ENCODE measurements around the gene DAAM1.

Gene DAAM1

GRCh38 chr14:59293935-59294661 lies 105.6 kb downstream of the DAAM1 start:
- no peak for DNase-seq

GRCh38 chr14:59294662-59294992 lies 106.2 kb downstream of the DAAM1 start:
- no peak for DNase-seq

- no peak for DNase-seq
Observed at GRCh38 chr14:59295951-59296350, 107.5 kb downstream of the DAAM1 start.

- no peak for DNase-seq
Observed at GRCh38 chr14:59296508-59296907, 108.0 kb downstream of the DAAM1 start.

- no peak for DNase-seq
Observed at GRCh38 chr14:59297071-59297776, 108.8 kb downstream of the DAAM1 start.

- DNase-seq: no peak
Observed at GRCh38 chr14:59299731-59300130, 111.3 kb downstream of the DAAM1 start.

- no peak for DNase-seq
Observed at GRCh38 chr14:59301354-59301753, 112.9 kb downstream of the DAAM1 start.

- no peak for DNase-seq
Observed at GRCh38 chr14:59302313-59302712, 113.8 kb downstream of the DAAM1 start.

- no peak for DNase-seq
Observed at GRCh38 chr14:59303216-59303615, 114.7 kb downstream of the DAAM1 start.

GRCh38 chr14:59305231-59305630 lies 116.8 kb downstream of the DAAM1 start:
- DNase-seq: no peak

GRCh38 chr14:59305836-59306555 lies 117.5 kb downstream of the DAAM1 start:
- no peak for DNase-seq

GRCh38 chr14:59306775-59307174 lies 118.3 kb downstream of the DAAM1 start:
- DNase-seq: no peak

- no peak for DNase-seq
Observed at GRCh38 chr14:59308086-59308485, 119.6 kb downstream of the DAAM1 start.

GRCh38 chr14:59308673-59309072 lies 120.2 kb downstream of the DAAM1 start:
- no peak for DNase-seq

- DNase-seq: no peak
Observed at GRCh38 chr14:59309291-59309900, 120.9 kb downstream of the DAAM1 start.

- DNase-seq: no peak
Observed at GRCh38 chr14:59310633-59311032, 122.2 kb downstream of the DAAM1 start.

GRCh38 chr14:59311723-59312122 lies 123.3 kb downstream of the DAAM1 start:
- DNase-seq: no peak

- DNase-seq: no peak
Observed at GRCh38 chr14:59313144-59313651, 124.7 kb downstream of the DAAM1 start.

- no peak for DNase-seq
Observed at GRCh38 chr14:59313658-59314608, 125.5 kb downstream of the DAAM1 start.

GRCh38 chr14:59314953-59315599 lies 126.6 kb downstream of the DAAM1 start:
- no peak for DNase-seq

GRCh38 chr14:59316151-59316830 lies 127.8 kb downstream of the DAAM1 start:
- DNase-seq: no peak

Measured in stimulated activated CD8-positive, alpha-beta memory T cell treated with anti-CD3 and anti-CD28 coated beads, Interleukin-4, amount 100 ng/mL, for 48 hours (primary cell).